Measurements from ENCODE around the gene NRSN2.
"Not testable (repeated sequence)": the region's sequence is repeated elsewhere in the genome, so short reads cannot be mapped to it uniquely, and the experiment has no call there.

Gene NRSN2

DNA sequence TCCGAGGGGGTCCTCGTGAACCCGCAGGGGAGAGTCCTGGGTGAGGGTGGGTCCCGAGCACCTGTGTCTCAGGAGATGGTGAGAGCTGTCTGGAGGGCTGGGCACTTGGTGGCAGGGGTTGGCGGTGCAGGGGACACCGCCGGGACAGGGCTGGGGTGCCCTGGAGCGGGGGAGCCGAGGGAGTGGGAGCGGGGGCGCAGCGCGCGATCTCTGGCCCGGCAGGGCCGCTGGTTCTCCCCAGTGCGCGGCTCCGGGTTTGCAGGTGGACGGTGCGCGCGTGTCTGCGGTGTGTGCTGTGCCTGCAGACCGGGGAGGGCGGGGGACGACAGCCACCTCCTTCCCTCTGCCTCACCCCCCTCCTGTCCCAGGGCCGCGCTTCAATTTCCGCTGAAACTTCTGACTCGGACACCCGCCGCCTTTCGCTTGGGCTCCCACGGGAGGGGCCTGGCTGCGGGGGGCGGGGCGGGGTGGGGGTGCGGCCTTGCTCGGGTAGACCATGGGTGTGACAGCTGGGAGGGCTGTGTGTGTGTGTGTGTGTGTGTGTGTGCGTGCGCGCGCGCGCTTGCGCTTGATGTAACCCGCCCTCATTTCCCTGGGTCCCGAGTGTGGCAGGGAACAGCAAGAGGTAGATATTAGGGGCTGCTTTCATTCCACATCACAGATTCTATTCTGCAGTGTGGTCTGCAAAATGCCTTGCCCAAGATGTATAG lies 34.8 kb downstream of the NRSN2 start:
- peak; percentile 50 for DNase-seq (ENCODE audit: extremely low spot score)
- TF ChIP-seq FOXA1 (IDR thresholded peaks at IDR 0.05) (no peak), CTBP1 (IDR thresholded peaks at IDR 0.05; ENCODE audit: borderline replicate concordance) (no peak), SUZ12 (IDR thresholded peaks at IDR 0.05) (no peak), ARNT (IDR thresholded peaks at IDR 0.05) (no peak), LEF1 (IDR thresholded peaks at IDR 0.05; ENCODE audit: borderline replicate concordance) (no peak), NFRKB (IDR thresholded peaks at IDR 0.05) (no peak), FOXM1 (IDR thresholded peaks at IDR 0.05; ENCODE audit: borderline replicate concordance) (no peak), SP1 (IDR thresholded peaks at IDR 0.05) (no peak), BHLHE40 (IDR thresholded peaks at IDR 0.05; ENCODE audit: borderline replicate concordance) (no peak)
- ChIA-PET CTCF (no interaction called here), POLR2A (interaction anchor here (1.8 to 2.8 kb wide), 2 partner anchors 26 to 57 kb away, joined by 5 to 14 read pairs; partner anchors contain the start of genes RBCK1 and SOX12)

DNA sequence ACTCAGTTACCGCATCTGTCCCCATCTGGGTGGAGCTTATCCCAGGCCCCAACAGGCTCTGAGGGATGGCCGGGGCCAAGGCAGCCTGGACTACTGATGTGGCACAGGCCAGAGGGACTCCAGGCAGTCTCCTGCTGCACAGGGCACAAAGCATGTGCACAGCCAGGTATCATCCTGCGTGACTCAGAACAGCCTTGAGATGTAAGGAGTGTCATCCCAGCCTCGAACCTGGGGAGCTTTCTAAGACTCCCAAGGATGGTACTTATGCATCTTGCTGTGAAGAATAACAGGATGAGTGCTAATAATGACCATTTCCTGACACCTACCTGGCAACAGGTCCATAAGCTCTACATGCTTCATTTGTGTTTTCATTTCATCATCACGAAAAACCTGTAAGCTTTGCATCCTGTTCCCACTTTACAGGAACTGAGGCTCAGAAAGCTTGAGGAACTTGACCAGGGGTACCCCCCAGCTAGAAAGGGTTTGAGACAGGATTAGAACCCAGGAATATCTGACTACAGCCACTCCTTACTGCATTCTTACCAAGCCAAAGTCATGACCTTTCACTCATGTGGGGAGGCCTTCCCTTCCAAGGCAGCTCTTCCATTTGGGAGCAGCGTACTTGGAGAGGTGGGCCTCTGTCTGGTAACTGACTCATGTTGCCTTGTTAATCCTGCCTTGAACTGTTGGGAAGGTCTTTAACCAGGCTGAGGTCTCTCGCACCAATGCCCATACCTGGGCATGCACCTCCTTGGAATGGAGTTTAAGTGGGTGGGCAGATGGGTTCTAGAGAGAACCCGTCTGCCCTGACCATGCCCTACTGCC lies 35.6 kb downstream of the NRSN2 start:
- DNase-seq (ENCODE audit: extremely low spot score), result no peak
- ChIA-PET POLR2A (interaction anchor here (0.9 to 2.8 kb wide), 3 partner anchors 14 to 58 kb away, joined by 3 to 14 read pairs (median 5); partner anchors contain the start of genes RBCK1 and SOX12), CTCF (no interaction called here)
- no peak for TF ChIP-seq BHLHE40 (IDR thresholded peaks at IDR 0.05; ENCODE audit: borderline replicate concordance)
- TF ChIP-seq ZNF384 (IDR thresholded peaks at IDR 0.05), result no peak
- TF ChIP-seq LEF1 (IDR thresholded peaks at IDR 0.05; ENCODE audit: borderline replicate concordance), result no peak
- TF ChIP-seq ELF4 (IDR thresholded peaks at IDR 0.05), result no peak
- no peak for TF ChIP-seq FOXM1 (IDR thresholded peaks at IDR 0.05; ENCODE audit: borderline replicate concordance)
- TF ChIP-seq HDGF (IDR thresholded peaks at IDR 0.05; ENCODE audit: borderline replicate concordance), result no peak
- TF ChIP-seq TARDBP (IDR thresholded peaks at IDR 0.05), result no peak
- TF ChIP-seq SUZ12 (IDR thresholded peaks at IDR 0.05), result no peak
- TF ChIP-seq FOXA1 (IDR thresholded peaks at IDR 0.05), result no peak
- no peak for TF ChIP-seq L3MBTL2 (conservative IDR thresholded peaks at IDR 0.05)
- no peak for TF ChIP-seq CTBP1 (IDR thresholded peaks at IDR 0.05; ENCODE audit: borderline replicate concordance)
- no peak for TF ChIP-seq SP1 (IDR thresholded peaks at IDR 0.05)

DNA sequence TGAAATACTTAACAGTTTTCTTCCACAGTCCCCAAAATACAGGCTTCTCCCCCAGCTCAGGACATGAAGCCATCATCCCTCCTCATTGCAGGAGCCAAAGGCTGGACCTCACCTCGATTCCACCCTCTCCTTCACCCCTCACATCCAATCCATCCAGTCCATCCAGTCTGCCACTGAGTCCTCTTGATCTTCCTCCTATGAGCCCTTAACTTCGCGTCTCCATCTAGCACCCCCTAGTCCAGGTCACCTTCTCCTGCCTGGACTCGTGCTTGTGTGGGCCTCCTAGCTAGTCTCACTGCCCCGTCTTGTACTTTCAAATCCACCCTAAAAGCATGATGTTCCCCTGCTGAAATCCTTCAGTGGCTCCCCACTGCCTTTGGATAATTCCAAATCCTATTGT lies 37.0 kb downstream of the NRSN2 start:
- CTCF ChIA-PET, result no interaction called here
- TF ChIP-seq ZNF384 (IDR thresholded peaks at IDR 0.05) (no peak), TARDBP (IDR thresholded peaks at IDR 0.05) (no peak), FOXK2 (IDR thresholded peaks at IDR 0.05) (no peak), FOXM1 (IDR thresholded peaks at IDR 0.05; ENCODE audit: borderline replicate concordance) (no peak), CTBP1 (IDR thresholded peaks at IDR 0.05; ENCODE audit: borderline replicate concordance) (no peak), SP1 (IDR thresholded peaks at IDR 0.05) (no peak), HDGF (IDR thresholded peaks at IDR 0.05; ENCODE audit: borderline replicate concordance) (no peak), LEF1 (IDR thresholded peaks at IDR 0.05; ENCODE audit: borderline replicate concordance) (no peak), SUZ12 (IDR thresholded peaks at IDR 0.05) (no peak), ELF4 (IDR thresholded peaks at IDR 0.05) (no peak), NFRKB (IDR thresholded peaks at IDR 0.05) (no peak), L3MBTL2 (conservative IDR thresholded peaks at IDR 0.05) (no peak), FOXA1 (IDR thresholded peaks at IDR 0.05) (no peak)
- TF ChIP-seq, protein P1, sequence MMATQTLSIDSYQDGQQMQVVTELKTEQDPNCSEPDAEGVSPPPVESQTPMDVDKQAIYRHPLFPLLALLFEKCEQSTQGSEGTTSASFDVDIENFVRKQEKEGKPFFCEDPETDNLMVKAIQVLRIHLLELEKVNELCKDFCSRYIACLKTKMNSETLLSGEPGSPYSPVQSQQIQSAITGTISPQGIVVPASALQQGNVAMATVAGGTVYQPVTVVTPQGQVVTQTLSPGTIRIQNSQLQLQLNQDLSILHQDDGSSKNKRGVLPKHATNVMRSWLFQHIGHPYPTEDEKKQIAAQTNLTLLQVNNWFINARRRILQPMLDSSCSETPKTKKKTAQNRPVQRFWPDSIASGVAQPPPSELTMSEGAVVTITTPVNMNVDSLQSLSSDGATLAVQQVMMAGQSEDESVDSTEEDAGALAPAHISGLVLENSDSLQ (IDR thresholded peaks at IDR 0.05), result no peak
- DNase-seq (ENCODE audit: extremely low spot score), result no peak
- POLR2A ChIA-PET, result interaction anchor here (1.8 to 2.8 kb wide), 2 partner anchors 15 to 24 kb away, joined by 4 to 14 read pairs; partner anchors contain the start of gene RBCK1

DNA sequence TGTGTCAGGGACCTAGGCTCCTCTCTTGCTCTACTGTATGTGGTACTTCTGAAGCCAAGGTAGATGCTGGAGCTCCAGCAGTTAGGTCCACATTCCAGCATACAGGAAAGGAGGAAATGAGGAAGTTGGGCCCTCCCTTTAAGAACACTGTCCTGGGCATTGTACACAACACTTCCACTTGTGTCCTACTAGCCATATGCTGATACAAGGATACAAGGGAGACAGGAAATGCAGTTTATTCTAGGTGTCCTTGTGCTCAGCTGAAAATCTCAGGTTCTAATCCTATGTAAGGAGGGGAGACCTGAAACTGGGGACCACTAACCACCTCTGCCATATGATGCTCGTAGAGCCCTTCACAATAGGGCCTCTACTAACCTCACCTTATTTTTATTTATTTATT lies 37.8 kb downstream of the NRSN2 start:
- ChIA-PET POLR2A (interaction anchor here (1.8 kb wide), 1 partner anchor 14 kb away, joined by 4 read pairs; no protein-coding TSS in a partner anchor), CTCF (no interaction called here)
- TF ChIP-seq, protein P1 (IDR thresholded peaks at IDR 0.05), result no peak
- no peak for TF ChIP-seq FOXA1 (IDR thresholded peaks at IDR 0.05)
- TF ChIP-seq BHLHE40 (IDR thresholded peaks at IDR 0.05; ENCODE audit: borderline replicate concordance), result no peak
- no peak for TF ChIP-seq ELF4 (IDR thresholded peaks at IDR 0.05)
- no peak for TF ChIP-seq FOXK2 (IDR thresholded peaks at IDR 0.05)
- TF ChIP-seq L3MBTL2 (conservative IDR thresholded peaks at IDR 0.05), result no peak
- TF ChIP-seq NFRKB (IDR thresholded peaks at IDR 0.05), result no peak
- TF ChIP-seq ARNT (IDR thresholded peaks at IDR 0.05), result no peak
- TF ChIP-seq SP1 (IDR thresholded peaks at IDR 0.05), result no peak
- no peak for DNase-seq (ENCODE audit: extremely low spot score)

DNA sequence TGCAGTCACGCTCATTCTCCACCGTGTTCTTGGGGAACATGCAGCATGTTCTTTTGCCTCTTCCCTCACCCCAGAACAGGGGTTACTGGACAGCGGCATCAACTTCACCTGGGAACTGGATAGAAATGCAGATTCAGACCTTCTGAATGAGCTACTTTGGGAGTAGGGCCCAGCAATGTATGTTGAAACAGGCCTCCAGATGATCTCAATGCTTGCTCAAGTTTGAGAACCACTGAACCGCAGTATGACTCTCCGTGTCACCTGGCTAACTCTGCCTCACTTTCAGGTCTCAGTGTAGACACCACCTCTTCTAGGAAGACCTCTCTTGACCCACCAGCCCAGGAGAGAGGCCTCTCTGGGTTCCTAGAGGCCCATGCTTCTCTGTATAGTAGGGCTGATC lies 38.5 kb downstream of the NRSN2 start:
- ChIA-PET POLR2A (interaction anchor here (1.8 kb wide), 1 partner anchor 14 kb away, joined by 4 read pairs; no protein-coding TSS in a partner anchor), CTCF (no interaction called here)
- no peak for DNase-seq (ENCODE audit: extremely low spot score)
- no peak for TF ChIP-seq BHLHE40 (IDR thresholded peaks at IDR 0.05; ENCODE audit: borderline replicate concordance)
- no peak for TF ChIP-seq ARNT (IDR thresholded peaks at IDR 0.05)
- no peak for TF ChIP-seq LEF1 (IDR thresholded peaks at IDR 0.05; ENCODE audit: borderline replicate concordance)
- no peak for TF ChIP-seq TARDBP (IDR thresholded peaks at IDR 0.05)
- no peak for TF ChIP-seq ELF4 (IDR thresholded peaks at IDR 0.05)
- no peak for TF ChIP-seq L3MBTL2 (conservative IDR thresholded peaks at IDR 0.05)
- TF ChIP-seq NFRKB (IDR thresholded peaks at IDR 0.05), result no peak
- no peak for TF ChIP-seq SUZ12 (IDR thresholded peaks at IDR 0.05)
- no peak for TF ChIP-seq SP1 (IDR thresholded peaks at IDR 0.05)

DNA sequence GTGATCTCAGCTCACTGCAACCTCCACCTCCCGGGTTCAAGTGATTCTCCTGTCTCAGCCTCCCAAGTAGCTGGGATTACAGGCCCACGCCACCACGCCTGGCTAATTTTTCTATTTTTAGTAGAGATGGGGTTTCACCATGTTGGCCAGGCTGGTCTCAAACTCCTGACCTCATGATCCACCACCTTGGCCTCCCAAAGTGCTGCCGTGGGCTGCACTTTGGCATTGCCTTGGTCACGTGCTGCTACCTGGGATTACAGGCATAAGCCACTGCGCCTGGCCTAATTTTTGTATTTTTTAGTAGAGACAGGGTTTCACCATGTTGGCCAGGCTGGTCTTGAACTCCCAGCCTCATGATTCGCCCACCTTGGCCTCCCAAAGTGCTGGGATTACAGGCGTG lies 39.7 kb downstream of the NRSN2 start:
- DNase-seq (ENCODE audit: extremely low spot score); CTCF ChIA-PET: not testable (repeated sequence)
- POLR2A ChIA-PET, result interaction anchor here (0.5 kb wide), 1 partner anchor 43 kb away, joined by 3 read pairs; no protein-coding TSS in a partner anchor

All from HEK293T (cell line).